Fibroblast of upper back skin (primary cell): ENCODE data around the gene CLASP1.
"Not testable (repeated sequence)": the region's sequence is repeated elsewhere in the genome, so short reads cannot be mapped to it uniquely, and the experiment has no call there.

ENCODE experiments used
- DNase-seq: peaks from one replicate; pipeline ENCODE4 v3.0.0-alpha.2; 2013

The CLASP1 gene

DNA sequence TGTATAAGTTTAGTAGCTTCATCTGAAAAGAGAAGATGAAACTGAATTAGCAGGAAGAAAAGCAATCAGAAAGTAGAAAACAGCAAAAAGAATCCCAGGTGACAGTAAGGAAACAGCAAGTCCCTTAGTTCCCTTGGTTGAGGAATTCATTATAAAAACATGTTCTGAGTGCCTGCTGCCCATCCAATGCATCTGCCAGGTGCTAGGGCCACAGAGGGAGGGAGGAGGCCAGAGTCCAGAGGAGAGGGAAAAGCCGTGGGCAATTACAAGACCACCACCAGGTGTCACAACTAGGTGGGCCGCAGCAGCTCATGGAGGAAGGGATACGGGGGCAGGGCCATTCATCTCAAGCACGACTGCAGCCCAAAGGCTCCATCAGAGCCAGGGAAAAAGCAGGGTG is 308.3 kb downstream of the CLASP1 start:
- no peak for DNase-seq

DNA sequence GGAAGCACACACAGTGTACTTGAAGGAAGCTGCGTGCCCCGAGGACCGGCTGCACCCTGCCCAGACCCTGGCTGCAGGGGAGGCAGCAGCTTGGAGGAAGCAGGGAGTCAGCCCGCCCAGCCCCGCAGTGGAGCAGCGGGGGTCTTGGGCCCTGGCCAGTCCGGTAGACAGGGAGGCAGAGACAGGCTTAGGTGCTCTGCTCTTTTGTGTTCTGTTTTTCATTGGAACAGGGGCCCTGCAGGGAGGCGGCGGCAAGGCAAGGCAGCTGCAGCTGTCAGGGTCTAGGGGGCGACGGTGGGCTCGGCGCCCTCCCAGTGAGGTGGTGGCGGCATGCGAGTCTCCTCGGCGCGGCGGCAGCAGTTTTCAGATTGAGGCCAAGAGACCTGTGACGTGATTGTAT is 311.0 kb downstream of the CLASP1 start:
- DNase-seq: no peak

DNA sequence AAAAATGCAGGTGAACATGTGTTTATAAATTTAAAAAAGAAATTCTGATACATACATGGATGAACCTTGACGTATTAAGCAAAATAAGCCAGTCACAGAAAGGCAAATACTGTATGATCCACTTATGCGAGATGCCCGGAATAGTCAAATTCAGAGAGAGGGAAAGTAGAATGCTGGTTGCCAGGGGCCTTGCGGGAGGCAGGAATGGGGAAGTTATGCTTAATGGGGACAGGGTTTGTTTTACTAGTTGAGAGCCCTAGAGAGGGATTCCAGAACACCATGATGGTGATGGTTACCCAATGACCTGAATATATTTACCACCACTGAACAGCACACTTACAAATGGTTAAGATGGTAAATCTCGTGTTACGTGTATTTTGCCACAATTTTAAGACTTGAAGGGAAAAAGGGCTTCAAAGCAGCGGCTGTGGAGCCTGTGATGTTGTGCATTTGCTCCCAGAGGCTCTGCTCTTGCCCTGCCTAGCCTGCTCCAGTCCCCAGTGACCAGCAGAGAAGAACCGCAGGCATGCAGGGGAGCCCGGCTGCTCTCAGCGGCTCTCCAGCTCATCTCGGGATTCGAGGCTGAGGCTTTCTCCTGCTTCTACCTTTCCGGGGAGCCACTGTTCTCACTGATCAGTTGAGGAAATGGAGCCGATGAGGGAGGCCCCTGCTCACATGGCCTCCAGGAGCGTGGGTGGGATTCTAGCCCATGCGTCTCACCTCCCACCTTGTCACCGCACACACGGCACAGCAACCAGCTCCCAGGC is 312.6 kb downstream of the CLASP1 start:
- DNase-seq: no peak

DNA sequence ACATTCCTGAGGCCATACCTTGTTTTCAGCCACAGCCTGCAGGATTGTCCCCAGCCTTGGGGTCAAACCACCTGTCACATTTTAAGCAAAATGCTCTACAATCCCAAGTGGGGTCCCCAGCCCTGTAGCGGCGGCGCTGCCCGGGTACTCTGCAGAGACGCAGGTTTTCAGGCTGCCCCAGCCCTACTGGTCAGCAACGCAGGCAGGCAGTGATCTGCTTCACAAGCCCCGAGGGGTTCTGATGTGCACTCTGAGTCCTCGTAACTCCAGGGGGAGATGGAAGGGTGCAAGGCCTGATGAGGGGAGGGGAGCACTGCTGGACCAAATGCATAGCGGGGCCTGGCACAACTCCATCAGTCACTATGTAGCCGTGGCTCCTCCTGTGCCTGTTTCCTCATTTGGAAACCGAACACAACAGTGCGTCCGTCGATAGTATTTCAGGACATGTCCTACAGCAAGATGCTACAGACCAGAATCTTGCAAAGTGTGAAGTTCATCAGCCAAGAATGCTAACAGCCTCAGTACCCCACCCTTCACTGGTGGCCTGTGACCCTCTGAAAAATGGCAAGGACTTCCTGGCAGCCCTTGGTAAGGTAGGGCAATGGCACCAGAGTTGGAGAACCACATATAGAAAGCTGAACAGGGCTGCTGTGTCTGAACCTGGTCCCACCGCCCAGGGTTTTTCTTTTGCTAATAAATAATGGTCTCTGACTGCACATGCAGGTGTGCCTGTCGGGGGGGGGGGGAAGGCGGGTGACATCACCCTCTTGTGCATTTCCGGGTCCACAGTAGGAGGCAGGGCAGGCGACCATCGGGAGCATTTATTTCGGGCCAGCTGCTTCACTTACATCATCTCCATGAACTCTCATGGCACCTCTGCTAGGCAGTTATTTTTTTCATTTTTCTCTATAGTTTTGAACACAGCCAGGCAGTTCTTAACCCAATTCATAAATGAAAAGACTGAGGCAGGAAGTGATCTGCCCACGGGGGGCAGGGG is 313.7 kb downstream of the CLASP1 start:
- peak; percentile 7 for DNase-seq

DNA sequence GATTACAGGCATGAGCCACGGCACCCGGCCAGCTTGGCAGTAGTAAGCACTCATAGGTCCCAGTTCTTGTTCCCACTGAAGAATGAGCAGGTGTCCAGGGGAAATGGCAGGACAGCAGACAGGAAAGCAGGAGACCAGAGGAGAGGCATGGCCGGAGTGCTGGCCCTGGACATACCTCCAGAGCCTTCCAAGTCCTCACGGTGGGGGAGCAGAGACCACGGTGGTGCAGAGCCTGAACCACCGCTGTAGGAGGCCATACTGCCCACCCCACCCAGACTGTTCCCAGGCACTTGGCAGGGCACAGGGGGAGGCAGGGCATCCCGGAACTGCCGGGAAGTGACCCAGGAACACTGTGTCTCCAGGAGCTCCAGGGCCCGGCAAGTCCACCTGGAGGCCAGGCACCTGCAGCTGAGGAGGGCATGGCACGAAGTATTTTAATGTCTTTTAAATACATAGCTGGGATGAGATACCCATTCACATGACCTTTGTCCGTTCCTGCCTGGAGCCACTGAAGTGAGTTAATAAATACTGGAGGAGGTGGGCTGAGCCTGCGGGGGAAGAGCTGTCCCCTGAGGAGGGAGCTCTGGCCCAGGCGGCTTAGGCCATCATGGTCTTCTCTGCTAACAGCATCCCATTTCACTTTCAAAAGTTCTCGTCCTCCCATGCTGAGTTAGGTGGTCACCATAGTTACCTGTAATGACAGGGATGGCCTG is 314.5 kb downstream of the CLASP1 start:
- DNase-seq: no peak

DNA sequence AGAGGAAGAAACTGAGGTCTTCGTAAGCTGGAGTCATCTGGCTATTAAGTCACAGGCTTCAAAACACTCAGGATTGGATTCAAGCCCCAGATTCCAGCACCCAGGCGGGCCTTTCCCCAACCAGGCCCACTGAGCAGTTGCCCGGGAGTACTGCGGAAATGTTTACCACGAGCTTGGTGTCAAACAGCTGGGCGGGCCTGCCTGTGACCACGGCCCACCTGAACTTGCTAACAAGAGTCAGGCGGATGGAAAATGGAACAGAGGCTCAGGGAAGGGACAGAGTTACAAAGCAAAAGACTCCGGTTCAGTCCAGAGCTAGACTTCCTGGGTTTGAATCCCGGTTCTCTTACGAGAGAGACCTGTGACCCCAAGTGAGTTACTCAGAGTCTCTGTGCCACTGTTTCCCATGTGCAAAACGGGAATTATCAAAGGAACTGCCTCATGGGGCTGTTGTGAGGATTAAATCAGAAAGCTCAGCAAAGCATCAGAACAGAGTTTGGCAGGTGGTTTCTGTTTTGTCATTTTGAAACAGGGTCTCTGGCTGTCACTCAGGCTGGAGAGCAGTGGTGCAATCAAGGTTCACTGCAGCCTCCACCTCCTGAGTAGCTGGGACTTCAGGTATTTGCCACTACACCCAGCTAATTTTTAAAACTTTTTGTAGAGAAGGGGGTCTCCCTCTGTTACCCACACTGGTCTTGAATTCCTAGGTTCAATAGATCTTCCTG is 315.3 kb downstream of the CLASP1 start:
- DNase-seq: no peak

DNA sequence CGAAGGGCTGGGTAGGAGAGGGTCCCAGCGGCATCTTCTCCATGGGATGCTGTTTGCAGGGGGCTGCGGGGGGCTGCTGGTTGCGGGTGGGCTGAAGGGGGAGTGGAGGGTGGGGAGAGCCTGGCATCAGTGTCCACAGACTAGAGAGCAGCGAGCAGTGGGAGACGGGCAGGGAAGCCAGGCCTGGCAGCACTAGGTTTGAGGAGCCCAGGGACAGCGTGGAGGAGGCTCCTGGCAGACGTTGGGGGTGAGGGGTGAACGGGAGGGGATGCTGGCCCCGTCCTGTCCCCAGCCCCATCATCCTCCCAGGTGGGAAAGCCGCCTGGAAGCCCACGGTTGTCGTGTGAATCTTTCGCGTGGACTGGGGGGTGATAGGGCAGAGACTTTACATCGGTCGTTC is 316.0 kb downstream of the CLASP1 start:
- DNase-seq: no peak

DNA sequence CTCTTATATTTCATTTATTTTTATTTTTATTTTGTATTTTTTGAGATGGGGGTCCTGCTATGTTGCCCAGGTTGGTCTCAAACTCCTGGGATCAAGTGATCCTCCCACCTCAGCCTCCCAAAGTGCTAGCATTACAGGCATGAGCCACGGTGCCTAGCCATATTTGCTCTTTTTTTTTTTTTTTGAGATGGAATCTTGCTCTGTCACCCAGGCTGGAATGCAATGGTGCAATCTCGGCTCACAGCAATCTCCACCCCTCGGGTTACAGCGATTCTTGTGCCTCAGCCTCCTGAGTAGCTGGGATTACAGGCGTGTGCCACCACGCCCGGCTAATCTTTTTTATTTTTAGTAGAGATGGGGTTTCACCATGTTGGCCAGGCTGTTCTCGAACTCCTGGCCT is 317.9 kb downstream of the CLASP1 start:
- not testable (repeated sequence) for DNase-seq

DNA sequence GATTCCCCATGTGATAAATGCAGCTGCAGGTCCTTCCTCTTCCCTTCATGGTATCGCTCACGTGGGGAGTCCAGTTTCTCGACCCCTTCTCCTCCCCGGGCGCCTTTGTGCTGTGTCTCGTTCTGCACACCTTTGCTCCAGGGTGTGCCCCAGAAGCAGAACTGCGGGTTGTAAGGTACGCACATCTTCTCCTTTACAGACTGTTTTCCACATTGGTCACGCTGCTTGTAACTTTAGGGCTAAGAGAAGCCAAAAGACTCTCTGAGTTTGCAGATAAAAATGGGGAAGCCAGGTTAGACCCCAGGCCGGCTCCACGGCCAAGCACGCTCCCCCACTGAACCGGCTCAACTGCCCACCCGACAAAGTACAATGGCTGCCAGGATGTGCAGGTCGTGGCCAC is 318.3 kb downstream of the CLASP1 start:
- DNase-seq: no peak

DNA sequence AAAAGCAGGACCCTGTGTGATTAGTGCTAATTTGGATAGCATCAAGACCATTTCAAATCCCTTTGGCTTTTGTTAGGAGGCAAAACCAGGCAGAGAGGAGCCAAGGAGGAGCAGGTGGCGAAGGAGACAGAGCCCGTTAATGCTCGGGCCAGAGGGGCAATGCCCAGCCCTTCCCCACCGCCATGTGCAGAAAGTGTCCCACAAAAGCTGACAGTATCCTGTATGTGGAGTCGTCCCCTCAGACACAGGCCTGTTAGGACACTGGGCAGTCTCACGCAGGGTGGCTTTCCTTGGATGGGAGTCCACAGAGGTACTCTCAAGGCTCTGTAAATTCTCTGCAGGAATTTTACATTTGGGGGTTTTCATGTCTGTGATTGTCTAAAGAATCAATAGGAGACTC is 319.5 kb downstream of the CLASP1 start:
- no peak for DNase-seq

DNA sequence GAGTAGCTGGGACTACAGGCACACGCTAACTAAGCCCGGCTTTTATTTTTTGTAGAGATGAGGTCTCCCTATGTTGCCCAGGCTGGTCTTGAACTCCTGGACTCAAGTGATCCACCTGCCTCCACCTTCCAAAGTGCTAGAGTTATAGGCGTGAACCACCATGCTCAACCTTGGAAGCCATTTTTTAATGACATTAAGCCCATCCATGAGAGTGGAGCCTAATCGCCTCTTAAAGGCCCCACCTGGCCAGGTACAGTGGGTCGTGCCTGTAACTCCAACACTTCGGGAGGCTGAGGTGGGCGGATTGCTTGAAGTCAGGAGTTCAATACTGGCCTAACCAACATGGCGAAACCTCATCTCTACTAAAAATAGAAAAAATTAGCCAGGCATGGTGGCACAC is 322.6 kb downstream of the CLASP1 start:
- DNase-seq: no peak

DNA sequence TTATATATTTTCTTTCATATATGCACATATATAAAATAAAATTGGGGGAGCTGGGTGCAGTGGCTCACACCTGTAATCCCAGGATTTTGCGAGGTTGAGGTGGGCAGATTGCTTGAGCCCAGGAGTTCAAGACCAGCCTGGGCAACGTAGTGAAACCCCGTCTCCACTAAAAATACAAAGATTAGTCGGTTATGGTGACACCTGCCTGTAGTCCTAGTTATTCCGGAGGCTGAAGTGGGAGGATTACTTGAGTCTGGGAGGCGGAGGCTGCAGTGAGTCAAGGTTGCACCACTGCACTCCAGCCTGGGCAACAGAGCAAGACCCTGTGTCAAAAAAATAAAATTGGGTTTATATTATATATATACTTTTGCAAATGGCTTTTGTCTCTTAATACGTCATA is 324.7 kb downstream of the CLASP1 start:
- DNase-seq: no peak

DNA sequence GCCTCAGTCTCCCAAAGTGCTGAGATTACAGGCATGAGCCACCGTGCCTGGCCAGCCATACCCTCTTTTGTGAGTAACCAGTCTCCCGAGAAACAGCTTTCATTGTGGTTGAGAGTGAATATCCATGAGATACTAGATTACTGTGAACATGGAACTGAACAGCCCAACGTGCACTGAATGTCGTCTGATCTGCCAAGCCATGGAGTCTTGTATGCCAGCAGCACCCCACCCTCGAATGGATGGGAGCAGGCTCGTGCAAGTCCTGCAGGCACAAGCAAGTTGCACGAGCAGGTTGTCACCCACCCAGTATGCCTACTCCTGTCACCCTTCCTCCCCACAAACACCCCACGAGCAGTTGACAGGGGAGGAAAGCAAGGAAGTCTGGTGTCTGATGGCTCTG is 327.8 kb downstream of the CLASP1 start:
- no peak for DNase-seq

DNA sequence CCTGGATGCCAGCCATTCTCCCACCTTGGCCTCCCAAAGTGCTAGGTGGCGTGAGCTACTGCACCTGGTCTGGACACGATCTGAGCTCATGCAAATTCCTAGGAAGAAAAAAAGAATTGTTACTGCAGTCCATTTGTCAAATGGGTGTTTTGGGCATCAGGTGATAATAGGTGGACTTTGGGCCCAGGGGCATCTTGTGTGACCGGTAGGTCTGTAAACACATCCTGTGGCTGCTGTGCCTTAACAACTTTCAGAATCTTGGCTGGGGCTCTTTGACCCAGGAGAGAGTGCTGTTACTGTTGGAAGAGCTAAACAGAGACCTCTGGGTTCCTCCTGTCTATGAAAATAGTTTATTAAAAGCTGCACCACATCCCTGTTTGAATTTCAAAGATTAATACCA is 329.3 kb downstream of the CLASP1 start:
- no peak for DNase-seq

DNA sequence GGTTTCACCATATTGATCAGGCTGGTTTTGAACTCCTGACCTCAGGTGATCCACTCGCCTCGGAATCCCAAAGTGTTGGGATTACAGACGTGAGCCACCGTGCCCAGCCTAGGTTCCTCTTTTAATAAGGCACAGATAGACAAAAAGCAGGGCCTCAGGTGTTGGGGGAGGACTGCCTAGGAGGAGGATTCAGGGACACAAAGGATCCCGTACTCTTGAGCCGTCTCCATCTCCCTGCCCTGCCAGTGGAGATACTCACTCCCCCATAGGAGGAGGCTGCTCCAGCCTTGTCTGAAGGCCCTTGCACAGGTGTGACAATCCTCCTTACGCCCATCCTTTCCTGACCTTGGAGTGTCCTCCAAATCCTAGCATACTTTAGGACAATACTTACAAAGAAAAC is 332.3 kb downstream of the CLASP1 start:
- no peak for DNase-seq

DNA sequence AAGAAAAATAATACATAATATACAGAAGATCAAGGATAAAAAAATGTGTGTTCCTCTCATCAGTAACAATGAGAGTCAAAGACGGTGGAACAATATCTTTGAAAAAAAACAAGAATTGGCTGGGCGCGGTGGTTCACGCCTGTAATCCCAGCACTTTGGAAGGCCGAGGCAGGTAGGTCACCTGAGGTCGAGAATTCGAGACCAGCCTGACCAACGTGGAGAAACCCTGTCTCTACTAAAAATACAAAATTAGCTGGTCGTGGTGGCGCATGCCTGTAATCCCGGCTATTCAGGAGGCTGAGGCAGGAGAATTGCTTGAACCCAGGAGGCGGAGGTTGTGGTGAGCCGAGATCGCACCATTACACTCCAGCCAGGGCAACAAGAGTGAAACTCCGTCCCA is 335.6 kb downstream of the CLASP1 start:
- DNase-seq: not testable (repeated sequence)

DNA sequence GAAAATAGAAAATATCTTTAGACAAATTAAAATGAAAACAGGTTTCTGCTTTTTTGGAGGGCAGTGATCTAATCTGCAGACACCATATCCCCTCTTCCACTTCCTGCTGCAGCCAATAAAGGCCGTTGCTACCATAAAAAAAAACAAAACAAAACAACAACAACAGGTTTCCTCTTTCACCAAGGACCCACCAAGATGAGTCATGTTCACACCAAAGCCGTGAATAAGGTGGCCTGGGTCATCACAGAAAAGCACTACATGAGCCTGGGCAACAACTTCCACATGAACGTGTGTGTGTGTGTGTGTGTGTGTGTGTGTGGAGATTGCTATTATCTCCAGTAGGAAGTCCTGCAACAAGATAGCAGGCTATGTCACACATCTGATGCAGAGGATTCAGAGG is 339.5 kb downstream of the CLASP1 start:
- no peak for DNase-seq

DNA sequence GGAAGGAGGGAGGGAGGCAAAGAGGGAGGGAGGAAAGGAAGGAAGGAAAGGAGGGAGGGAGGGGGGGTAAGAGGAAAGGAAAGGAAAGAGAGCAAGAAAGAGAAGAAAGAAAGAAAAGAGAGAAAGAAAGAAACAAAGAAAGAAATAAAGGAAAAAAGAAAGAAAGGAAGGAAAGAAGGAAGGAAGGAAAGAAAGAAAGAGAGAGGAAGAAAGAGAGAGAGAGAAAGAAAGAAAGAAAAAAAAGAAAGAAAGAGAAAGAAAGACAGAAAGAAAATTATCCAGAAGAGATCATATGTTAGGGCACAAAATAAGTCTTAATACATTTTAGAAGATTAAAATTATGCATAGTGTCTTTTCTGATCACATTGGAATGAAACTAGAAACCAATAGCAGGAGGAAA is 339.9 kb downstream of the CLASP1 start:
- no peak for DNase-seq

DNA sequence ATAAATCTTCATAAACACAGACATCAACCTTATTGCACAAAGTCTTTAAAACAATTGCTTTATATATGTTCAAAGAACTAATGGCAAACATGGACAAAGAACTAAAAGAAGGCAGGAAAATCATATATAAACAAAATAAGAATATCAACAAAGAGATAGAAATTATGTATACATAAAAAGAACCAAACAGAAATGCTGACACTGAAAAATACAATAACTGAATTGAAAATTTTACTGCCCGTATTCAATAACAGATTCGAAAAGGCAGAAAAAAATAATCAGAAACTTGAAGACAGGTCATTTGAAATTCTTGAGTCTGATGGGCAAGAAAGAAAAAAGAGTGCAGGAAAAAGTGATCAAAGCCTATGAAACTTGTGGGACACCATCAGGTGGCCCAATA is 342.2 kb downstream of the CLASP1 start:
- no peak for DNase-seq

DNA sequence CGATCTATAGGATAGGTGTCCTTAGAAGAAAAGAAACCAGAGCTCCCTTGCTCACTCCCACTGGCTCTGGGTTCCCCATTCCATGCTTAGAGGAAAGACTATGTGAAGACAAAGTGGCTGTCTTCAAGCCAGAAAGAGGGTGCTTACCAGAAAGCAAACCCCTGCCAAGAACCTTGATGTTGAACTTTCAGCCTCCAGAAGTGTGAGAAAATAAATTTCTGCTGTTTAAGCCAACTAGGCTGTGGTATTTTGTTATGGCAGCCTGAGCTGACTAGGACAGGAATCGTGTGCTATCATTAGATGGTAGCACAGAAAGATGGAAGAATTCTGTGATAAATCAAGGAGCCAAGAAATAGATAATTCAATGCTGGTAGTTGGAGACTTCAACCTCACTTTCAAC is 344.3 kb downstream of the CLASP1 start:
- DNase-seq: no peak

DNA sequence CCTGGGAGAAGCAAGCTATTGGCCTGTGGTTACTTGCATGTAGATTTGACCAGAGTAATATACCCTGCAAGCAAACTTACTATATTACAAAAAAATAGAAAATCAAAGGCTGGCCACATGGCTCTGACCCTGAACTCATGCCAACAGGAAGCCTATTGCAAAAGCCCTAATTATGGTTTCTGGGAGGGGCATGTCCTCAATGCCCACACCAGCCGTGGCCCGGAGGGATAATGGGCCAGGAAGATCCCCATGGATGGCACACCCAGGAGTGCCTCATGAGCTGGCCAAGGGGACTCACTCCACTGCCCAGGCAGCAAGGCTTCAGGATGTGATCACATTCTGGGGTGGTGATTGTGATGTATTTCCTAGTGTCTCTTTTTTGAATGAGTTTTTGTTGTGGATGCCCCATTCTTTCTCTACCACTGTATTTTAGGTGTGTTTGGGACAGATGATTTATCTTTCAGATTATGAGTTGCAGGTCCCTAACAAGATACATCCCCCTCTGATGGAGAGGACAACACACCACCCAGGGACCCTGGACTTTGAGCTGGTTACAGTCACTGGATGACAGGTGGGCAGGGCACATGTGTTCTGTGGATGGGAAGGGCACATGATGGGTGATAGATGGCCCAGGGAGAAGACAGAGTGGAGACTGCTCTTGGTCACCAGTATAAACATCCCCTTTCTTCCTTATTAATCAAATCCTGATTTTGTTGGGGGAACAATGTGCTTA is 345.6 kb downstream of the CLASP1 start:
- DNase-seq: no peak

DNA sequence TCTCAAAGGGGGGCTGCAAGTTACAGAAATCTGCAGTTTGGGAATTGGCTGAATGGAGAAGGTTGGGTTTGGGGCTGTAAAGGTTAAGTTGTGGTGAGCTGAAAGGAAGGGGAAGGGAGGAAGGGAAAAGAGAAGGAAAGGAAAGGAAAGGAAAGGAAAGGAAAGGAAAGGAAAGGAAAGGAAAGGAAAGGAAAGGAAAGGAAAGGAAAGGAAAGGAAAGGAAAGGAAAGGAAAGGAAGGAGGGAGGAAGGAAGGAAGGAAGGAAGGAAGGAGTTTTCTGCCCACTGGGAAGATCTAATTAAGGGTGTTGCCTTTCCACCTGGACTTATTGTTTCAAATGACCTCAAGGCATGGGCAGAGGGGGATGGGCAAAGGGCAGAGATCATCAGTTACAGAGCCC is 348.1 kb downstream of the CLASP1 start:
- DNase-seq: not testable (repeated sequence)
